Adrenal gland (tissue), 12 donors: ENCODE data around the gene NLRP7. TPM values are rescaled to one million over a fixed set of nuclear protein-coding genes. Genes with fewer than 3 reads are reported as not detected.
"Not testable (repeated sequence)": the region's sequence is repeated elsewhere in the genome, so short reads cannot be mapped to it uniquely, and the experiment has no call there.

Source experiments
- DNase-seq, 7 donors: peaks; one replicate each; pipeline ENCODE4 v3.0.0-alpha.2; 2019 to 2020
- H3K27ac ChIP-seq, 5 donors: fragments of 200-600 bp; sonication (generic) in 4 of 5; 1 replicate in 3 of 5; 2 replicates in 2 of 5; pipeline versions ENCODE4 v1.5.1 to v1.8.0; 2016 to 2020; ENCODE audit warnings: mild to moderate bottlenecking in 1 of 5
- H3K27me3 ChIP-seq: fragments of 200-600 bp; 2 replicates; pipeline ENCODE4 v1.8.0; 2021
- H3K36me3 ChIP-seq, 2 donors: fragments of 200-600 bp; replicated peaks in 1 of 2; 1 replicate in 1 of 2; 2 replicates in 1 of 2; pipeline versions ENCODE4 v1.5.1 to v1.8.0; 2018 to 2022
- H3K4me1 ChIP-seq, 2 donors: fragments of 200-600 bp; replicated peaks in 1 of 2; 1 replicate in 1 of 2; 2 replicates in 1 of 2; pipeline versions ENCODE4 v1.5.1 to v1.8.0; 2018 to 2021
- H3K4me3 ChIP-seq, 4 donors: fragments of 200-600 bp; sonication (generic) in 3 of 4; one replicate each; pipeline ENCODE4 v1.5.1; 2016 to 2018
- H3K9me3 ChIP-seq, 3 donors: fragments of 200-600 bp; sonication (generic) in 1 of 3; replicated peaks in 1 of 3; 1 replicate in 2 of 3; 2 replicates in 1 of 3; pipeline versions ENCODE4 v1.5.1 to v1.8.0; 2016 to 2021
- CTCF ChIP-seq, 6 experiments: fragments of 450-650 bp in 4 of 6; fragments of 200-600 bp in 2 of 6; sonication (generic) in 1 of 6; IDR thresholded peaks; 1 replicate in 5 of 6; 2 replicates in 1 of 6; pipeline versions ENCODE4 v1.5.1 to v1.8.0; 2016 to 2021; ENCODE audit warnings: antibody characterized with exemption in 6 of 6, mild to moderate bottlenecking in 2 of 6, moderate library complexity in 1 of 6
- POLR2A ChIP-seq, 2 donors: fragments of 450-650 bp; IDR thresholded peaks; one replicate each; pipeline ENCODE4 v1.6.1; 2017; ENCODE audit warnings: antibody characterized with exemption in 2 of 2, mild to moderate bottlenecking in 2 of 2, moderate library complexity in 1 of 2
- WGBS, 4 donors: extraction: QIAGEN DNeasy Blood & Tissue Kit in 2 of 4; methylation state at CpG; one replicate each; pipeline versions ENCODE4 v1.1.5 to v1.1.7; 2013 to 2017; 5-methylcytosine and 5-hydroxymethylcytosine counted together
- intact Hi-C, 2 donors: fragments of 100-400 bp; cut with DNase I; formaldehyde crosslinking; loops; one replicate each; pipeline versions ENCODE4 v1.14.1 to v1.15.0; 2022 to 2023
- polyA plus RNA-seq, 3 donors: library from polyadenylated mRNA; stranded (reverse); fragments of 200-250 nt in 2 of 3; fragments of 350-450 nt in 1 of 3; fragmentation: Illumina TruSeq in 1 of 3; extraction: RNeasy Lipid Tissue Mini Kit (QIAGEN cat#74804) in 1 of 3; gene quantifications; one replicate each; pipeline ENCODE4 v1.2.3, GENCODE V29; 2013 to 2014
- total RNA-seq, 9 donors: library from RNA; depleted of rRNA in 4 of 9; stranded (reverse); fragments of >200 nt in 4 of 9; fragments of 120-200 nt in 1 of 9; fragmentation: NEBNext Ultra II Directional in 1 of 9; extraction: Animal tissue kit (Norgen Biotek cat#: 25700) in 1 of 9; gene quantifications; one replicate each; pipeline versions ENCODE4 v1.1.0 to v1.2.4, GENCODE V29; 2013 to 2023
- donor health status: healthy with polysubstance abuse.
- donor health status: Bipolar disorder and iron deficiency.
- donor health status: DM: yes; HTN: yes; CAD: no.
- donor health status: DM: no; HTN: no; CAD: no.
- donor health status: DM: no; HTN: no; CAD: no.
- donor health status: DM: yes; HTN: yes; CAD: no.

Gene NLRP7
- total and polyA plus RNA-seq, 12 donors: 0.05 TPM; not detected in 11

DNA sequence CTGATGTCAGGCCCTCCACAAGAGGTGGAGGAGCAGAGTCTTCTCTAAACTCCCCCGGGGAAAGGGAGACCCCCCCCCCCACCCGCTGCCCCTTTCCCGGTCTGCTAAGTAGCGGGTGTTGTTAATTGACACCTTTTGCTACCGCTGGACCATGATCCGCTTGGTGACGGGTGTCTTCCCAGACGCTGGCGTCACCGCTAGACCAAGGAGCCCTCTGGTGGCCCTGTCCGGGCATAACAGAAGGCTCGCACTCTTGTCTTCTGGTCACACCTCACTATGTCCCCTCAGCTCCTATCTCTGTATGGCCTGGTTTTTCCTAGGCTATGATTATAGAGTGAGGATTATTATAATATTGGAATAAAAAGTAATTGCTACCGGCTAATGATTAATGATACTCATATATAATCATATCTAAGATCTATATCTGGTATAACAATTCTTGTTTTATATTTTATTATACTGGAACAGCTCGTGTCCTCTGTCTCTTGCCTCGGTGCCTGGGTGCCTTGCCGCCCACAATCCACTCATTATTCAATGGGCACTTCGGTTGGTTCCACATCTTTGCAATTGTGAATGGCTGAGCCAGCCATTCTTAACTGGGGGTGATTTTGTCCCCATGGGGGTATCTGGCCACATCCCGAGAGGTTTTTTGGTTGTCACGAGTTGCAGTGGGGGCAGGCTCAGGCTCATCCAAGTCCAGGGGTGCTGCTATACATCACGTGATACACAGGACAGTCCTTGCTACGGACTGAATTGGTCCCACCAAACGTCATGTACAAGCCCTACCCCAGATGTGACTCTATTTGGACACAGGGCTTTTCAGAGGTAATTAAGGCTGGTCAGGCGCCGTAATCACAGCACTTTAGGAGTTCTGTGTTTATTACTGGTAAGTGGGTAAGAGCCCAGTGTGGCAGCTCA, 27.4 kb downstream of the NLRP7 start:
- H3K9me3 ChIP-seq, H3K4me1 ChIP-seq, H3K36me3 ChIP-seq, intact Hi-C loops, H3K4me3 ChIP-seq, H3K27ac ChIP-seq: not testable (repeated sequence)
- WGBS, 4 donors: 31 to 47% (median 35%) methylated on average over 12 to 23 of the region's 24 CpGs
- peak in 3 of 7 donors; percentile 6 to 18 (median 11) for DNase-seq
- peaks cover 11% of the 10 kb centered on the region for H3K27me3 ChIP-seq
- peak; percentile 15 to 61 (median 42) for TF ChIP-seq CTCF (IDR thresholded peaks at IDR 0.05)

DNA sequence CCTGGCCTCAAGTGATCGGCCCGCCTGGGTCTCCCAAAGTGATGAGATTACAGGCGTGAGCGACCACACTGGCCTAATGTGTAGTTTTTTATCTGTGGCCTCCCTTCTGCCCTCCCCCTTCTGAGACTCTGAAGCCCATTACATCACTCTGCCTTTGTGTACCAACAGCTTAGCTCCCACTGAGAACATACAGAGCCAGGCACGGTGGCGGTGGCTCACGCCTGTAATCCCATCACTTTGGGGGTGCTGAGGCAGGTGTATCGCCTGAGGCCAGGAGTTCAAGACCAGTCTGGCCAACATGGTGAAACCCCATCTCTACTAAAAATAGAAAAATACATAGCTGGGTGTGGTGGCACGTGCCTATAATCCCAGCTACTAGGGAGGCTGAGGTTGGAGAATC, 28.8 kb downstream of the NLRP7 start:
- peaks cover 5% of the 10 kb centered on the region for H3K27me3 ChIP-seq
- H3K4me3 ChIP-seq: no peak overlapping the region
- intact Hi-C loops: no loop called here
- no peak overlapping the region for H3K27ac ChIP-seq
- 82 to 96% (median 86%) methylated on average over 7 to 9 of the region's 9 CpGs for WGBS, 4 donors
- H3K36me3 ChIP-seq: no peaks in the 10 kb centered on the region
- DNase-seq: no peak
- H3K9me3 ChIP-seq: no peaks in the 10 kb centered on the region
- TF ChIP-seq CTCF (IDR thresholded peaks at IDR 0.05): no peak
- TF ChIP-seq POLR2A (IDR thresholded peaks at IDR 0.05): no peak
- H3K4me1 ChIP-seq: no peaks in the 10 kb centered on the region

- WGBS, 4 donors: 57 to 68% (median 65%) methylated on average over 11 of the region's 11 CpGs
- Histone ChIP-seq H3K27me3 (peaks cover 5% of the 10 kb centered on the region), H3K36me3 (no peaks in the 10 kb centered on the region), H3K9me3 (no peaks in the 10 kb centered on the region), H3K4me1 (no peaks in the 10 kb centered on the region), H3K27ac (no peak overlapping the region), H3K4me3 (no peak overlapping the region)
- no peak for DNase-seq
- intact Hi-C loops: no loop called here
- TF ChIP-seq POLR2A (IDR thresholded peaks at IDR 0.05) (no peak), CTCF (IDR thresholded peaks at IDR 0.05) (no peak)
These were observed 30.5 kb downstream of the NLRP7 start for GRCh38 chr19:54916822-54917221.

- H3K27ac ChIP-seq, H3K36me3 ChIP-seq, intact Hi-C loops, H3K4me3 ChIP-seq, H3K4me1 ChIP-seq, H3K27me3 ChIP-seq, DNase-seq, H3K9me3 ChIP-seq: not testable (repeated sequence)
- WGBS, 4 donors: 57 to 92% (median 84%) methylated on average over 1 to 5 of the region's 5 CpGs
These were observed 39.4 kb downstream of the NLRP7 start for GRCh38 chr19:54907899-54908298.

- H3K9me3 ChIP-seq: no peaks in the 10 kb centered on the region
- 81 to 90% (median 84%) methylated on average over 5 to 7 of the region's 7 CpGs for WGBS, 4 donors
- H3K4me3 ChIP-seq: no peak overlapping the region
- no peak for DNase-seq
- intact Hi-C loops: no loop called here
- no peak overlapping the region for H3K27ac ChIP-seq
- TF ChIP-seq CTCF (IDR thresholded peaks at IDR 0.05) (no peak), POLR2A (IDR thresholded peaks at IDR 0.05) (no peak)
- no peaks in the 10 kb centered on the region for H3K36me3 ChIP-seq
- H3K4me1 ChIP-seq: no peaks in the 10 kb centered on the region
- H3K27me3 ChIP-seq: no peaks in the 10 kb centered on the region
These were observed 40.5 kb downstream of the NLRP7 start for GRCh38 chr19:54906819-54907218.
